ENCODE measurements around the gene JAKMIP1.

The JAKMIP1 gene

DNA sequence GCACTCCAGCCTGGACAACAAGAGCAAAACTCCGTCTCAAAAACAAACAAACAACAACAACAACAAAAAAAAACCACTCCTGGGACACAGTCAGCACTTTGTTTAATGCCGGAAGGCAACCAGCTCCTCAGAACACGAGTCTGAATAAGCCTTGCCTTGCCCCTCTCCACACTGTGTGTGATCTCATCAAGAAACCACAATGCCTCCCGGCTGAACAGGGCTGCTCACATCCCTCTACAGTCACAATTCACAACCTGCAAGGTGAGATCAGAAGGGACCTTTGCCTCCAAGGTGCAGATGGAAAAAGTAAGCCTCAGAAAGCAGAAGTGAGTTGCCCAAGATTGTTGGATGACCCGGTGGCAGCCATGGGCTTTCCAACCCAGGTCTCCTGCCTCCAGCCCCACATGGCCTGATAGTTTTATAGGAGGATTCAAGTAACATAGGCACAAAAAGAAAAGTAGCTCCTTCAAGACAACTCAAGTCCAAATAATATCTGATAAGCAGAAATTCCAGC, 80.8 kb downstream of the JAKMIP1 start:
- DNase-seq (ENCODE audit: low read depth) = no peak

DNA sequence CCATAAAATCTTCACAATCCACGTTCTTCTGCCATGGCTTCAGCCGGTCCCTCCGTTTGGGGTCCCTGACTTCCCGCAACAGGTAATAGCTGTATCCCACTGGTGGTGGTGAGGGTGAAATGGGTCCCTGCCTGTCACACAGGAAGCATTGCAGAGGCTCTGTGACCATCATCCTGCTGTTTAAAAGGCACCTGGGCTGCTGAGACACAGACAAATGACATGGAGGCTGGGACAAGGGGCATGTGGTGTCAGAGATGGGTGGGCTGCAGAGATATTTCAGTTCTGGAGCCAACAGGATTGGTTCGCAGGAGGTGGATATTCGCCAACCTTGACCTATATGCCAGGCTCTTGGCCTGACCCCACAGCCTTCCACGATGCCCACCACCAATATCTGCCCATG, 82.1 kb downstream of the JAKMIP1 start:
- DNase-seq (ENCODE audit: low read depth) = no peak

DNA sequence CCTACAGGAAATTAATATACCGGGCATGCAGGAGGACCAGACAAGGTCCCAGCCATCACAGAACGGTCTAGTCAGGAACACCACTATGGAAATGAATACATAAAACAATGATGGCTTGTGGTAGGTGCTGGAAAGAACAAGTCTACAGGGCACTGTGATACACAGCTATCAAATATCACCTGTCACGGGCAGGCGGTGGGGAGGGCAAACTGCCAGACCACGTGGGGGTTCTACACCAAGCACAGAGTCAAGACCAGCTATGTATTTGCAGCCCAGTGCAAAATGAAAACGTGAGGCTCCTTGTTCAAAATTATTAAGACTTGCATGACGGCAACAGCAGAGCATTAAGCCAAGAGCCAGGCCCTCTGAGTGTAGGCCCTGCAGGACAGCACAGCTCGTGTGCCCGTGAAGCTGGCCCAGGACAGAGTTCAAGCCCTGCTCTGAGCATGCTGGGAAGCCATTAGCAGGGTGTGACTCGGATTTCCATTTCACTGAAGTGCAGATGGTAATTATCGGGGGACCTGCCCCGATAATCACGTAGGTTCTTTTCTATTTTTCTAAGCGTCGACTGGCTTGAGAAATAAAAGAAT, 83.6 kb downstream of the JAKMIP1 start:
- no peak for DNase-seq (ENCODE audit: low read depth)

DNA sequence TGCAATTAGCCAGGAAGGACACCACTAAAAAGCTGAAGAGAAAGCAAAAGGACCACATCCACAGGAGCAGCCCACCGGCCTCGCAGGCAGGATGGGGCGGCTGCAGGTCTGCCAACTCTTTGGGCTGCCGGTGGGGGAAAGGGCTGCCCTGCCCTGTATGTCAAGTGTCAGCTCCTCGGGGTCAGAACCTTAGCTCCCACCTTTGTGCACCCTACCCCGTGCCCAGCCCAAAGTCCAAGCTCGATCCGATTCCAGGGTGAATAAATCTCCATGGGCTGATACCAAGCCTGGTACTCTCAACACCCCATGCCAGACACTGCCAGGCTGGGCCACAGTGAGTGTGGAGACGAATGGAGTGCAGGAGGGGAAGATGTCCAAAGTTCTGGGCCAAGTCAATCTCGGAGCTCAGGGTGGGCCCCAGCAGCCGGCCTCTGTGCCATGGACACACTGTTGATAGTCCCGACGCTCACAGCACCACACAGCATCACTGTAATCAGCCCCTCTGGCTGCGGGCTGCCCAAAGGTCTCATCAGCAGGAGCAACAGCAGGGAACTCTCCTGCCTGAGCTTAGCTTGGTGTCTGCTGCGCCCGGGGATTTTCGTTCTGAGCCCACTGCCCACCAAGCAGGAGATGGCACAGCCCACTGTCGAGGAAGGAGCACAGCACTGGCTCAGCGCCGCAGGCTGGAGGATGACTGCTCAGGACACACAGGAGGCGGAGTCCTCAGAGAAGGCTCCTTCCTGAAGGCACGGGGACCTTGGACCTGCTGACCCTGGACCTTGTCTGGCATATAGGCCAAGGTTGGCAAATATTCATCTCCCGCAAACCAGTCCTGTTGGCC, 84.4 kb downstream of the JAKMIP1 start:
- DNase-seq (ENCODE audit: low read depth) = no peak

DNA sequence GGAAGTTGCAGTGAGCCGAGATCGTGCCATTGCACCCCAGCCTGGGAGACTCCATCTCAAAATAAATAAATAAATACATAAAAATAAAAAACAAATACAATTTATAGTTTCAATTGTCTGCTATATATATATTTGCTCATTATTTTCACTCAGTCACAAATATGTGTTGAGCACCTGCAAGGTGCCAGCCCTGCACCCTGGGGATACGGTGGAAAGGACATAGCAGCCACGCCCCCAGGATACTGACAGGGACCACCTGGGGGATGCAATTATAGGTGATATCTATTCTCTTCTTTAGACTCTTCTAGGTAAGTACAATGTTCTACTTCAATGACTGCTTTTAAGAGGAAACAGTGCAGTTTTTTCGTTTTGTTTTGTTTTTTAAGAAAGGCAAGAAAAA, 85.0 kb downstream of the JAKMIP1 start:
- DNase-seq (ENCODE audit: low read depth) = no peak

DNA sequence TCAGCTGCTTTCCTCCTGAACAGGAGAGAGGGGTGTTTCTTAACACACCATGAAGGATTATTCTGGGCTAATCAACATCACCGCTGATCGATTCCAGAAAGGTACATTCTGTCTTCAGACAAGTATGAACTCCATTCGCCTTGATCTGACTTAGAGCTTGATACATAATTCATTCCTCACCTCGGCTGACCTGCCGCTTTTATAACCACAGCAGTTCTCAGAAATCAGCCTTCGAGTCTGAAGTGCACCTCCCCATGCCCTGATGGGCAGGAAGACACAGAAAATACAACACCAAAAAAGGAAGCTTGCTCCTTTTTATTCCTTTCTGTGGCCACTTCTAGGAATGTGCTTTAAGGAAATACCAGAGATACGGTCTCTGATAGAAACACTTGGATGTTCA, 85.7 kb downstream of the JAKMIP1 start:
- no peak for DNase-seq (ENCODE audit: low read depth)

DNA sequence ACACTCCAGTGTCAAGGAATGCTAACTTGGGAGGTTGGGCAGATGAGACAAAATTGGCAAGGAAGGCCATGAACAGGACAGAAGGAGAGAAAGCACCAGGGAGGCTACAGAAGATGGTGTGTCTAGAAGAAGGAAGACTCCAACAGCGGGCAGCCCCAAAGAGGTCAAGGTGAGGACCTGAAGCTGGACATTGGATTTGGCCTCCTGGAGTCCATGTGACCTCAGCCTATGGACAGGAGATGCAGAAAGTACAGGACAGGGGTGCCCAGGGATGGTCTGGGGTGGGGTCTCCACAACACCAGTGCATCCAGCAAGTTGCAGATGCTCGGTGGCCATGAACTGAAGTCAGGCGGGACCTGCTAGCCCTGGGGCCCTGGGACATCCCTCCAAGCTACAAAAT, 86.2 kb downstream of the JAKMIP1 start:
- DNase-seq (ENCODE audit: low read depth) = no peak

DNA sequence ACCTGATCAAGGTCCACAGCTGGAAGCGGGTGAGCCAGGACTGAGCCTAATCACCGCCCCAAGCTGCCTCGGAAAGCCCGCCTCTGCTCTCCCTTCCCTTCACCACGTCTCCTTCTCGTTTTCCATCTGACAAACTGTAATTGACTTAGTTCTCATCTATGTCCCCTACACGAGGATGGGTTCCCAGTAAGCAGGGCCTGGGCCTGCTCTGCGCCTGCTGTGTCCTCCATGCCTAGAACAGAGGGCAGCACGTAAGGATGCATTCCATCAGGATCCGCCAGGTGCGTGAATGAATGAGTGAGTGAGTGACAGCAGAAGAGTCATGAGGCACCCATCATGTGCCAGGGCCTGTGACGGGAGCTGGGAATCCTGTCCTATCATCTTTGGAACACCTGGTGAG, 86.7 kb downstream of the JAKMIP1 start:
- DNase-seq (ENCODE audit: low read depth) = no peak

DNA sequence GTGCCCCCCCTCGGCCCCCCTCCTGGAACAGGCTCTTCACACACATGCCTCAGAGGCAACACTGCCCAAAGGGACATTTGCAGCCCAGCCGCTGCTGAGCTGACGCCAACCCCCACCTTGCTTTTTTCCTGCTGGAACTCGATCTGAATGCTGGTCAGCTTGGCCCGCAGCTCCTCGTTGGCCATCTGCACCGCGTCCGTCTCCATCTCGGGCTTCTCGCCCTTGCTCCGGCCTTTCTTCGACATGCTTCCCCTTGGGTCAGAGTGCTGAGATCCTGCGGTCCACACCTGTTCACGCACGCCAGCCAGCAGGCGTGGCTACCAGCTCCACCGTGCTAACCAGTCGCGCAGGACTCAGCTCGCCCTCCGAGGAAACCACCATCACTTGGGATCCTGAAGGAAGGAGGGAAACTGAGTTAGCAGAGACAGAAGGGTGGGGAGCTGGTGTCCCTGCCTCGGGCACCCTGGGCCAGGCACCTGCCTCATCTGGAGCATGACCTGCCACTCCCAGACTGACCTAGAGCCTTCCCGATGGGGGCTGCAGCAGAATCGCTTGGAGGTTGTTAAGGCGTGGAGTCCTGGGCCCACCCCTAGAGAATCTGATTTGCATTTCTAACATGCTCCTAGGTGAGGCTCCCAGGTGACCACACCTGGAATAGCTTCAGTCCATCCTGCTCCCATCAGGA, 87.6 kb downstream of the JAKMIP1 start:
- no peak for DNase-seq (ENCODE audit: low read depth)

DNA sequence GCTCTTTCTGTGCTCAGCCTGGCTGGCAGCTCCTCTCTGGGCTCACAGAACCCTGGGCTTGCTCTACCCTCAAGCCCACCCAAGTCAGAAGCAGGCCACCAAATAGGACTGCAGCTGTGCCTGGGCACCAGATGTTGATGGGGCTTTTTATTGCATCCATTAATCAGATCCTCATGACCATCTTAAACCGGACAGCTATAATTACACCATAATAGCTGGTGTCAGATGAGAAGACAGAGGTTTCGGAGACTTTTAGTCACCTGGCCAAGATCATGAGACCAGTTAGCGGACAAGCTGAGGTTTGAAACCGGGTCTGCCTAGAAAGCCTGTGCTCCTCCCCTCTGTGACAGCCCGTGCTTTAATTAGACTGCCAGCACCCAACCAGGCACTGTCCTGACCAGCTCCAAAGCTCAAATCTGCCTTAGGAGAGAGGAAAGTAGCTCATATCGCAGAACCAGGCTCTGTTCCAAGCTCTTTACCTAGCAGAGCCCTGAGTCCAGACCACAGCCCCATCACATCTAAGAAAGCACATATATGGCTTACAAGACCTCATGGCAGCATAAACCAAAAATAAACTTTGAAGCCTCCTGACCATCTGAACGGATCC, 88.9 kb downstream of the JAKMIP1 start:
- DNase-seq (ENCODE audit: low read depth) = no peak

DNA sequence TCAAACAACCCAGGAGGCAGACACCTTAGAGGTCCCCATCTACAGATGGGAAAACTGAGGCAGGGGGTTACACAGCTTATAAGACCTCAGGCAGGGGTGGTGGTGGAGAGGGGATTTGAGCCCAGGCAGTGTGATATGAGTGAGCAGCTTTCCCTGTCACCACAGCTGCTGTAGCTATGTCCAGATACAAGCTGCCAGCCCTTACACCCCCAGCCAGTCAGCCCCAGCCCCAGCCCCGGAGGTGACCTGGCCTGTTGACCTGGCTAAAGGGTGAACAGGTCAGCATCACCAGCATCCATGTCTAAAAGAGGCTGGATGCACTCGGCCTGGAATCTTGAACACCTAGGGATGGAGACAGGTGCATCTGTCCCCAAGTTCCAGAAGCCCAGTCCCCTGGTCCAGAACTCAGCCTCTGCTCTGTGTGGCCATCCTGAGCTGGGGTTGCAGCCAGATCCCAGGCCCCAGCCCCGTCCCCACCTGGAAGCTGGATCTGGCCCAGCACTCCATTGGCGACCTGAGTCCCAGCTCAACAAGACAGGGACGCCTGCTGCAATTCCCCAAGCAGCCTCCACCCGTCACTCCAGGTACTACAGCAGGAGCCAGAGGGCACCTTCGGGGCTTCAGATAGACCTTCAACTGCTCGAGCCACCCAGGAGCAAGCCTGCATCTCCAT, 89.5 kb downstream of the JAKMIP1 start:
- DNase-seq (ENCODE audit: low read depth) = no peak

DNA sequence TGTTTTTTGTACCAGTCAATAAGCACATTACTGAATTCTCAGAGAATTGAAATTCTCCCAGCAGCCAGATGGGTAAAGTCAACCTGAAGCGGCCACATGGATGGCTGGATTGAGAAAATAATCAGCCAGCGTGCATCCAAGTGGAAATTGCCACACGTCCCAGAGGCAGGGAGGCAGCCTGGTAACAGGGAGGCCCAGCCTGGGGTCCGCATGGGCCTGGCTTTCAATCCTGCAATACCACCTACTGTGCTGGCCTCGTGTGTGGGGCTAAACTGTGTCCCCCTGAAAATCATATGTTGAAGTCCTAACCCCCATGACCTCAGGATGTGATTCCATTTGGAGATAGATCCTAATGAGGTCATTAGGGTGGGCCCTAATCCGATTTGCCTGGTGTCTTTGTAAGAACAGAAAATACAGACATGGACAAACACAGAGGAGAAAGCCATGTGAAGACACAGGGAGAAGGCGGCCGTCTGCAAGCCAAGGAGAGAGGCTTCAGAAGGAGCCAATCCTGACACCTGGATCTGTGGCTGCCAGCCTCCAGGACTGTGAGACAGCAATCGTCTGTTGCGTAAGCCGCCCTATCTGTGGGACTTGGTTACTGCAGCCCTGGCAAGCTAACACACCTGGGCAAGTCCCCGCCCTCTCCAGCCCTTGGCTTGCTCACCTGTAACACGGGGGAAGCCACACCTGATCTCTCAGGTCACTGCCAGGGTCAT, 90.3 kb downstream of the JAKMIP1 start:
- DNase-seq (ENCODE audit: low read depth) = no peak

DNA sequence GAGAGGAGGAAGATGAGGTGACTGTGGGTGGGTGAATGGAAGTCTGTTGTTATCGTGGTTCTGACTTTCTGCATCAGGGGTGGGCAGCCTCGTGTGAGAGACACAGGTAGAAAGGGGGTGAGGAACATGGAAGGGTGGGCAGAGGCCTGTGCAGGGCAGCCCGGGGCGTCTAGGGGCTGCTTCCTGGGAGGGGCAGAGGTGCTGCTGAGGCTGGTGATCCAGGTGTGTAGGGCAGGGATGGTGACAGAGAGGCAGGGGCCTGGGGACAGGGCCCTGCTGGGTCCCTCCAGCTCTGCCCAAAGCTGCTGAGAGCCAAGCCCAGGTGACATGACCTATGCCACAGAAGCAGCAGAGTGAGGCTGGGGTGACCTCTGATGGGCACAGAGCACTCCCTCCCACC, 92.5 kb downstream of the JAKMIP1 start:
- DNase-seq (ENCODE audit: low read depth) = no peak

DNA sequence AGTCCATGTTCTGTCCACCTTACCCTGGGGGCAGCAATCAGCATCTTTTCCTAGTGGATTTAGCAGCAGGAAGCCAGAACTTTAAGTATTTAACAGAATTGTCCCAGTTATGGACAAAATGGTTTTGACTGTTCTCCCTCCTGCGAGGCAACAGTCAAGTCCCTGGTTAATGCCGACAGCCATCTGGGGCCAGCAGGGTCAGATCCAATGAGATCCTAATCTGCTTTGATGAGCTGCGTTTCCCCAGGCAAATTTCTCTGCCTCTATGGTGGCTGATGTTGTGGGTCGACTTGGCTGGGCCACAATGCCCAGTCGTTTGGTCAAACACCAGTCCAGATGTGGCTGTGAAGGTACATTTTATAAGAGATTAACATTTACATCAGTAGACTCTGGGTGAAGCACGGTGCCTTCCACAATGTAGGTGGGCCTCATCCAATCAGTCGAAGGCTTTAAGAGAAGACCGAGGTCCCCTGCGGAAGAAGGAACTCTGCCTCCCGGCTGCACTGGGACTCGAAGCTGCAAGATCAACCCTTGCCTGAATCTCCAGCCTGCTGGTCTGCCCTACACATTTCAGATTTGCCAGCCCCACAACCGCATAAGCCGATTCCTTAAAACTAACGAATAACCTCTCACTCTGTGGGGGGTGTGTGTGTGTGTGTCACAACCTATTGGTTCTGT, 93.1 kb downstream of the JAKMIP1 start:
- DNase-seq (ENCODE audit: low read depth) = no peak

DNA sequence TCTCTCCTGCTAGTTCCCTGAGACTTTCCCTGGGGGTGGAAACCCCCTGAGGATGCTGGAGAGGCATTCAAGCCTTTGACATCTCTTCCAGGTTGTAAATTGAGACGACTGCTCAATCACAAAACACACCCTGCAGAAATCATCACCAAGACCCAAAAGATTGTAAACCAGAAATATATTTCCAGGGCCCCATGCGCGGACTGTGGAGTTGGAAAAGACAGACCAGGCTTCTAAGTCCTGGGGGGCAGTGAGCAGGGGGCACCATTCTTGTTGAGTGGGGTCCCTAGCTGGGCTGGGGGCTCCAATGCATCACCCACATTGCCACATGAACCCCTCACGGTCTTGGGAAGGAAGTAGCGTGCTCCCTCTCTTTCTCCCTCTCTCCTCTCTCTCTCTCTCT, 94.2 kb downstream of the JAKMIP1 start:
- no peak for DNase-seq (ENCODE audit: low read depth)

DNA sequence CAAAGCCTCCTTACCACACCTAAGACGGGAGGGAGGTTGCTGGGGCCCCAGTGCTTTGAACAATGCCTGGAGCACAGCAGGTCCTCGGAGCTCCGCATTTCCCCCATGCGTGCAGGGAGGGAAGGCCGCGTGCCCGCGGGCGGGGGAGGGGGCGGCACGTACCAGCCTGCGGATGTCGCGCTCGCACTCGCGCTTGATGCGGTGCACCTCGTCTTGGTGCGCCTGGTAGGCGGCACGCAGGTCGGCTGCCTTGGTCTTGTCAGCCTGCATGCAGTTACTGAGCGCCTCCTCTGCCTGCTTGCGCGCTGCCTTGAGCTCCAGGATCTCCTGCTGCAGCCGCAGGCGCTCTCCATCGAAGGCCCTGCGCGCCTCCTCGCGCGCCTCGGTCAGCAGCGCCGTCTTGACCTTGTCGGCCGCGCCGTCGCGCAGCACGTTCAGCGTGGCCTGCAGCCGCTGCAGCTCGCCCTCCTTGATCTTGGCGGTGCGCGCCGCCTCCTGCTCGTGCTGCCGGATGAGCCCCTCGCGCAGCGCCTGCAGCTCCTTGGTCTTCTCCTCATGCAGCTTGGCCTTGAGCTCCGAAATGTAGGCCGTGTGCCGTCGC, 94.9 kb downstream of the JAKMIP1 start:
- DNase-seq (ENCODE audit: low read depth) = no peak

DNA sequence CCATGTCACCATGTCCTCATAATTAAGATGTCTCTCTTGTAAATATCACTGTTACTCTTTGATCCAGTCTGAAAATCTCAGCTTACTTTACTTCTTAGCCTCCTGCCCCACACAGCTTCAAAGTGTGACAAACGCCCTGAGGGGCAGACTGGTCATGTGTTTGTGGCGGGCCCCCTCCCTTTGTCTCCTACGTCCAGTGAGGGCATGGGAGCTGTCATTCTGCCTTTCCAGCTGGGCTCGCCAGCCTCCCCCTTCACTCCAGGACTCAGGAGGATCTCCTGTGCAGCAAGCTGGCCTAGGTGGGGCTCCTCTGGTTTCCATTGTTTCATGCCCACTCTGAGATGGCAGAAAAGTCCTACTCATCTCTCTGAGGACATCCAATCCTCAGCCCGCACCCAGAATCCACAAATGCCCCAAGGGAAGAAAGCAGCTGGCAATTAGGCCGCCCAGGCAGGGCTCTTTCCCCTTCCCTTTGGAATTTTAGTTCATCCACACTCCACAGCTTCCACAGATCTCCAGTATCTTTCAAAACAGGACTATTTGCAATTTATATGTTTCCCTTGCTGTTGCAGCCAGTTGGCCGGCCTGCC, 95.7 kb downstream of the JAKMIP1 start:
- no peak for DNase-seq (ENCODE audit: low read depth)

DNA sequence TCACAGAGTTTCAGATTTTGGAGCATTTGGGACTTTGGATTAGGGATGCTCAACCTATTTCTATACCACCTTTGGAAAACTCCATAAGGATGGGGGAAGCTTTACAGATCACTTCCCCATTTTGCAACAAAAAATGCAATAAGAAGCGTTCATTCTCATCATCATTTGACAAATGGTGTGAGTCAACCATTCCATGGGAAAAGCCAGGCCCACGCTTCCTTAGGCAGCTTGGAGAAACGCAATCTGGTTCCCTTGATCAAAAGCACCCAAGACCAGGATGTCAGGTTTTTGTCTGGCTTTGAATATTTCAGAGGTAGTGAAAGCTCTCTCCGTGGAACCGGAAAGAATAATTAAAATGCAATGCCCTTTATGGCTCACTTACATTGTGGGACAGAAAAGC, 102.8 kb downstream of the JAKMIP1 start:
- DNase-seq (ENCODE audit: low read depth) = no peak

DNA sequence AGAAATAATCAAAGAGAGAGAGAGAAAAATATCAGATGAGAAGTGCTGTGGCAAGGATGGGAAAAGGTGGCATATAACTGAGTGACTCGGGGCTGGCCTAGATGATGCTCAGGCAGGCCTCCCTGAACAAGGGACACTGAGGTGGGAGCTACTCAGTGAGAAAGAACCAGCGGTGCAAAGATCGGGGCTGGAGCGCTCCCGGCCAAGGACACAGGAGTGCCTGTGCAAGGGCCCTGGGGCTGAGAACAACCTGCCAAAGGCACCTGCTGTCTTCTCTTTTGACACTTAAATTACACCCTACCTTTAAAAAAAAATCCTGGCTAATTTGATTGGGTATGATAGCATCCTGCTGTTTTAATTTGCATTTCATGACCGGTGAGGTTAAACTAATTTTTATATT, 104.5 kb downstream of the JAKMIP1 start:
- DNase-seq (ENCODE audit: low read depth) = no peak

All from HS-5 (cell line).